Lower leg skin (tissue), 3 donors: Measurements from ENCODE around the gene IPO13.

Source experiments
- CTCF ChIP-seq, 3 donors: fragments of 450-650 bp; IDR thresholded peaks; one replicate each; pipeline ENCODE4 v1.5.1; 2016; ENCODE audit warnings: antibody characterized with exemption in 3 of 3, mild to moderate bottlenecking in 3 of 3, moderate library complexity in 2 of 3
- POLR2A ChIP-seq, 2 donors: fragments of 450-650 bp; IDR thresholded peaks; one replicate each; pipeline ENCODE4 v1.6.1; 2016 to 2017; ENCODE audit warnings: antibody characterized with exemption in 2 of 2, mild to moderate bottlenecking in 1 of 2, moderate library complexity in 1 of 2

- TF ChIP-seq CTCF (IDR thresholded peaks at IDR 0.05) (no peak), POLR2A (IDR thresholded peaks at IDR 0.05) (no peak)
Observed at GRCh38 chr1:43913666-43914360, 32.9 kb upstream of the IPO13 start.
